ENCODE results near the gene PIAS4. TPM values are rescaled to one million over a fixed set of nuclear protein-coding genes. Genes with fewer than 3 reads are reported as not detected.

PIAS4 gene
- total and polyA plus RNA-seq, 8 donors = 20.9 to 29.9 (median 24.2) TPM

- intact Hi-C loops (cut with DNase I) = no loop called here
- DNase-seq (peak in 1 of 4 donors; percentile 70), ATAC-seq (no peak)
- Histone ChIP-seq H3K4me3 (no peak overlapping the region), H3K27ac (no peak overlapping the region), H3K36me3 (peaks cover 0 to 58% of the 10 kb centered on the region in 2 donors), H3K9me3 (peaks cover 0 to 3% of the 10 kb centered on the region in 2 donors), H3K4me1 (no peaks in the 10 kb centered on the region), H3K27me3 (no peaks in the 10 kb centered on the region)
- no peak for TF ChIP-seq CTCF (IDR thresholded peaks at IDR 0.05)
Measured at GRCh38 chr19:4023600-4024398, 16.3 kb downstream of the PIAS4 start.

DNA sequence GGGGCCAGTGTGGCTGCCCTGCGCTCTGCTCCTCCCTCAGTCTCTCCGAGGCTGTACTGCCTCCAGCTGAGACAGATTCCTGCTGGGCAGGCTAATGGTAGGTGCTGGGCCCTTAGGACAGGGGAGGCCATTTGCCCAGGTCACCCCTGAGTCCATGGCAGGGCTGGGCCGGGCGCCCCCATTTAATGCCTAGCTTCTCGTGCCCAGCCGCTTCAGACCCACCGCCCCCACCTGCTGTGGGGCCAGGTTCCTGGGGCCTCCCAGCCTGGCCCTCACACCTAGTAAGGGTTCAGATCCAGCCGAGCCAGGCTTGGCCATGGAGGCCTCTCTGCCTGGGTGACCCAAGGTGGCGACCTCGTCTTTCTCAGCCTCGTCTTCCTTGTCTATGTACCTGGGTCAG lies 17.8 kb downstream of the PIAS4 start:
- DNase-seq (peak in 1 of 4 donors; percentile 67), ATAC-seq (no peak)
- Histone ChIP-seq H3K4me3 (no peak overlapping the region), H3K4me1 (no peaks in the 10 kb centered on the region), H3K36me3 (peaks cover 0 to 62% of the 10 kb centered on the region in 2 donors), H3K27ac (no peak overlapping the region), H3K27me3 (no peaks in the 10 kb centered on the region), H3K9me3 (peaks cover 0 to 3% of the 10 kb centered on the region in 2 donors)
- no peak for TF ChIP-seq CTCF (IDR thresholded peaks at IDR 0.05)
- intact Hi-C loops (cut with DNase I) = no loop called here

GRCh38 chr19:4027146-4027545 lies 19.6 kb downstream of the PIAS4 start:
- Histone ChIP-seq H3K27me3 (no peaks in the 10 kb centered on the region), H3K4me1 (no peaks in the 10 kb centered on the region), H3K9me3 (peaks cover 0 to under 1% of the 10 kb centered on the region in 2 donors), H3K27ac (no peak overlapping the region), H3K36me3 (peaks cover 0 to 80% of the 10 kb centered on the region in 2 donors), H3K4me3 (no peak overlapping the region)
- no peak for TF ChIP-seq CTCF (IDR thresholded peaks at IDR 0.05)
- DNase-seq = no peak
- intact Hi-C loops (cut with DNase I) = no loop called here
- ATAC-seq = no peak

DNA sequence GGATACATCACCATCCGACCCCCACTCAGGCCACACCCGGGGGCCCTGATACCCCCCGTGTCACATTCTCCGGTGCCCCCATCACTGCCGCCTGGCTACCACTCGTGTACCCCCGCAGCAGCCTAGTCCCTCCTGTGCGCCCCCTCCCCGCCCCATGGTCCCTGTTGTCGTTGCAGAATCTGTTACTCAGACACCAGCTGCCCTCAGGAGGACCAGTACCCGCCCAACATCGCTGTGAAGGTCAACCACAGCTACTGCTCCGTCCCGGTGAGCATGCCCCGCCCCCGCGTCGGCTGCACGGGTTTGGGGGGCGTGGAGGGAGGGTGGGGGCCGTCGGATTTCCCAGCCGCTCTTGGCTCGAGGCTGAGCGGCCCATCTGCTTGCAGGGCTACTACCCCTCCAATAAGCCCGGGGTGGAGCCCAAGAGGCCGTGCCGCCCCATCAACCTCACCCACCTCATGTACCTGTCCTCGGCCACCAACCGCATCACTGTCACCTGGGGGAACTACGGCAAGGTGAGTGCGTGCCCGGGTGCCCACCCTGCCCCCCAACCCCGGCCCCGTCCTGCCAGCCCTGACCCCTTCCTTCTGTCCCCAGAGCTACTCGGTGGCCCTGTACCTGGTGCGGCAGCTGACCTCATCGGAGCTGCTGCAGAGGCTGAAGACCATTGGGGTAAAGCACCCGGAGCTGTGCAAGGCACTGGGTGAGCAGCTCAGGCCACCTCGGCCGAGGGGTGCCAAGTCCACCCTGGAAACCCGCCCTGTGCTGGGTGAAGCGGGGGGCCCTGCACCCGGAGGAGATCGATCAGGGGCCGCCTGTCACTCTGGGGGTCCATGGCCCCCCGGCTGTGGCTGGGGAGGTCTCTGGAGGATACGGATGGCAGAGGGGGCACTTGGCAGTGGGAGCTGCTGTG lies 21.1 kb downstream of the PIAS4 start:
- Histone ChIP-seq H3K4me3 (no peak overlapping the region), H3K36me3 (peaks cover 0 to 92% of the 10 kb centered on the region in 2 donors), H3K27me3 (no peaks in the 10 kb centered on the region), H3K4me1 (no peaks in the 10 kb centered on the region), H3K27ac (no peak overlapping the region), H3K9me3 (no peaks in the 10 kb centered on the region)
- TF ChIP-seq CTCF (IDR thresholded peaks at IDR 0.05) = no peak
- intact Hi-C loops (cut with DNase I) = no loop called here
- DNase-seq (peak in 1 of 4 donors; percentile 61), ATAC-seq (no peak)

- H3K9me3 ChIP-seq = no peaks in the 10 kb centered on the region
- no peak for TF ChIP-seq CTCF (IDR thresholded peaks at IDR 0.05)
- peaks cover 0 to 1% of the 10 kb centered on the region in 2 donors for H3K4me1 ChIP-seq
- no peak overlapping the region for H3K27ac ChIP-seq
- H3K36me3 ChIP-seq = peaks cover 0 to 92% of the 10 kb centered on the region in 2 donors
- intact Hi-C loops (cut with DNase I) = no loop called here
- H3K4me3 ChIP-seq = no peak overlapping the region
- H3K27me3 ChIP-seq = no peaks in the 10 kb centered on the region
- DNase-seq = peak in 1 of 4 donors; percentile 80
- ATAC-seq = no peak
Measured at GRCh38 chr19:4029247-4029614, 21.7 kb downstream of the PIAS4 start.
